NCI-H2107 (cell line): ENCODE data around the gene ORM2.
A peak's percentile ranks its signal among the peaks of the same experiment; 100 is the strongest.
"Not testable (repeated sequence)": the region's sequence is repeated elsewhere in the genome, so short reads cannot be mapped to it uniquely, and the experiment has no call there.

Experiments used
- DNase-seq: peaks from one replicate; lab custom pipeline; 2025; lab: John Stamatoyannopoulos, UW

ORM2 gene

DNA sequence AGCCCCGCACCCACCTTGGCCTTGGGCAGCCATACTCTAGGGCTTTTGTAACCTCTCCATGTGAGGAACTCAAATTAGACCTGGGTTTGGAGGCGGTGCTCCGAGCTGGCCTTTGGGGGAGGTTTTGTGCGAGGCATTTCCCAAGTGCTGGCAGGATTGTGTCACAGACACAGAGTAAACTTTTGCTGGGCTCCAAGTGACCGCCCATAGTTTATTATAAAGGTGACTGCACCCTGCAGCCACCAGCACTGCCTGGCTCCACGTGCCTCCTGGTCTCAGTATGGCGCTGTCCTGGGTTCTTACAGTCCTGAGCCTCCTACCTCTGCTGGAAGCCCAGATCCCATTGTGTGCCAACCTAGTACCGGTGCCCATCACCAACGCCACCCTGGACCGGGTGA lies at the start of gene ORM2:
Gene ORM2, plus strand, starts transcription at position 245 of the 398 bp plus-strand sequence. Its CDS starts 36 bp downstream, at position 281.
- not testable (repeated sequence) for DNase-seq

DNA sequence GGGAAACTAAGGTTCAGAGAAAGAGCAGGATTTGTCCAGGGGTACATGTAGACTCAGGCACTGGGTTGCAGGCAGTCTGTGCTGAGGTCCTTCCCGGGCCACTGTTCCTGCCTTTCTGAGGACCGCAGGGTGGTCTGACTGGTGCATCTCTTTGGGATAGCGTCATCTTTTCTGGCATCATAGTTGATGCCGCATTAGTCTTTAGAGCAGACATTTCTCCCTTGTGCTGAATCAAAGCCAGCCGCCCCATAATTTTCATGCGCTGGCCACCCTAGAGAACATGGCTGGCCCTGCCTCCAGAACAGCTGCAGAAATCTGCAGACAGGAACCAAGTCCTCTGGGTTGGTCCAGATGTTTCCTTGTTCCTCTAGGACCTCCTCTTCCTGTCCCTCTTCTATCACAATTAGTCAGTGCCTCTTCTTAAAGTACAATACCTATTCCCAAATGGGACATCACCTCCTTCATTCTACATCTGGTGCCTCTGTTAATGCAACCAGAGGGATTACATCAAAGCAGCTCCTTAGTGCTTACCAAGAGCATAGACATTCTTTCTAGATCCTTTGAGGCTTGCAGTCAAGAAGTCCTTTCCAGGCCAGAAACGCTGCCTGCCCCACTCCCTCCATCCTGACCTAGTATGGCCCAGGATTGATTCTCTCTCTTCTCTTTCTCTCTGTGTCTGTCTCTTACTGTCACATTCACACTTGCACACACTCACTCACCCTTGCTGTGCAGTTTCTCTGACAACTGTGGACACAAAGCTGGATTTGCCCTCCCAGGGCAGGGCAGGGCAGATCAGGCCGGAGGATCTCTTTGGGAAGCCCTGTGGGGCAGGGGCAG lies 48.8 kb upstream of the ORM2 start:
- no peak for DNase-seq

DNA sequence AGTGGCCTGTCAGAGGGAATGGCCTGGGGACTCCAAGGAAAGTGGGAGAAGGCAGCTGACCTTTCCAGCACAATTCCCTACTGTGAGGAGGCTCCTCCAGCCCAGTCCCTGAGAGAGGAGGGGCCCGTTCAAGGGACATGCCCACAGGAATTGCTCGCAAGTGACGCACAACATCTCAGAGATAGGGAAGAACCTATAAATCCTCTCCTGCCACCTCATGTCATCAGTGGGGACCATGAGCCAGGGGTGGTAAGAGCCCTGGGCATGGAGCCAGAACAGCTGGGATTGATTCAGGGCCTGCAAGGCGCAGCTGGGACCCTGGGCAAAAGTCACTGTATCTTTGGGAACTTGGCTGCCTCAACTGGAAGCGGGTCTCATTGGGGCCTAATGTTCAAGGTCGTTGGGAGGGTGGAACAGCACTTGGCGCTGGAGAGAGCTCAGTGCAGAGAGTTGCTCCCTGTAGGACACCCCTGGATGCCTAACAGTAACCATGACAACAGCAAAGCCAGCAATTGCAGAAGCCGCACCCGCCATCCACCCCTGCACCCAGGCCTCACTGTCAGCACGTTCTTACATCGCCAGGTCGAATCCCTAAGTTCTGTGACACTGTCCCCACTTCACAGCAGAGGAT lies 48.1 kb upstream of the ORM2 start:
- no peak for DNase-seq

GRCh38 chr9:114282104-114282485 lies 47.6 kb upstream of the ORM2 start:
- no peak for DNase-seq

GRCh38 chr9:114282507-114282906 lies 47.2 kb upstream of the ORM2 start:
- DNase-seq = no peak

- no peak for DNase-seq
Measured at GRCh38 chr9:114282926-114283325, 46.7 kb upstream of the ORM2 start.

GRCh38 chr9:114283551-114284111 lies 46.0 kb upstream of the ORM2 start:
- DNase-seq = no peak

DNA sequence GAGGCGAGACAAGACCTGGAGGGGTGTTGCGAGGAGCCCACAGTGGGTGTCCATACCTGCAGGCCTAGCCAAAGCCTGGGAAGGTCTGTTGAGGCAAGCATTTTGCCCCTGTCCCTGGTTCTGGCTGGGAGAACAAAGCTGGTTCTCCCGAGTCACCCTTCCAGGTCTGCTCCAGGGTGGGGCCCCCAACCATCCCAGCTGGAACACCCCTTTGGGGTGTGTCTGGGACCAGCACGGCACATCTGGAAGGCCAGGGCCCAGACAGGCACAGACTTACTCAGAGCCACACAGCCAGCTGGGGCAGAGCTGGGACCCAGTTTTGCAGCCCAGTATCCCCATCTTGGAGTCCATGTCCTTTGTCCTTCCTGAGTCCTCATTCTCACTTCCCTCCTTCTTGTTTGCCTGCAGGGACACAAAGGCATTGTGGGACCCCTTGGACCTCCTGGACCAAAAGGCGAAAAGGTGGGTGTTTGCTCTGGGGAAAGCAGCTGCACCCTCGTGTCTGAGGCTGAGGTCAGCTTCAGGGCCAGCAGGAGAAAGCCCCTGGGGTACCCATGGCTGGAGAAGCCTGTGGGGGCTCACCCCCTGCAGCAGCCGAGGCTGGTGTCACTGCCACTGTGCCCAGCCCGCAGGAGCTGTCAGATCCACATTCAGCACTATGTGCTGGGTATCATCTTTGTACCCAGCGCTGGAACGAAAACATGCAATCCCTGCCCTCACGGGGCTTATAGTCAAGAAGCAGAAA lies 45.2 kb upstream of the ORM2 start:
- no peak for DNase-seq

DNA sequence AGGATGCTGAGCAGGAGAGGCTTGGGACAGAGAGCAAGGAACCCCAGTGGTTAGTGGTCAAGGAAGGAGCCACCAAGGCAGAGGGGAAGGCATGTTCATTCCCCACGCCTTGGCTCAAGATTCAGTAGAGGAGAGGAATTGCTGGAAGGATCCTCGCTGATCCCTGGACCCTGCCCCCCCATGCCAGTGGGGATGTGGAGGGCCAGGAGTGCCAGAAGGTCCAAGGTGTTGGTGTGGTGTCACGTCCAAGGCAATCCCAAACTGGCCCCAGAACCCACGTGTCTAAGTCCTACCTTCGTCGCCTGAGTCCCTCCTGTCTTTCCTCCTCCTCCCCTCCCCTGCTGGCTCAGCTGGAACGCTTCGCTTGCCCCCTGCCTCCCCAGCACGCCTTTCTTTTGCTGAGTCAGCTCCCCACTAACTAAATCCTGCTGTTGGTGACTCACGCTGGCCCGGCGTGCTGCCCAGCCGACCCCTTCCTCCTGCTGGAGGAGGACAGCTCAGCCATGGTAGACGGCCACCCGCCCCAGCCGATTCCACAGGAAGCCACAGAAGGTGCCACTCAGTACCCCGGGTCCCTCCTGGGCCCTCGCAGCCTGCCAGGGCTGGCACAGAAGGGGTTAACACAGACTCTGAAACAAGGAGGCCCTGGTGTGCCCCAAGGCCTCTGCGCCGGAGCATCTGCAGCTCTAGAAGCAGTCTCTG lies 44.4 kb upstream of the ORM2 start:
- no peak for DNase-seq

DNA sequence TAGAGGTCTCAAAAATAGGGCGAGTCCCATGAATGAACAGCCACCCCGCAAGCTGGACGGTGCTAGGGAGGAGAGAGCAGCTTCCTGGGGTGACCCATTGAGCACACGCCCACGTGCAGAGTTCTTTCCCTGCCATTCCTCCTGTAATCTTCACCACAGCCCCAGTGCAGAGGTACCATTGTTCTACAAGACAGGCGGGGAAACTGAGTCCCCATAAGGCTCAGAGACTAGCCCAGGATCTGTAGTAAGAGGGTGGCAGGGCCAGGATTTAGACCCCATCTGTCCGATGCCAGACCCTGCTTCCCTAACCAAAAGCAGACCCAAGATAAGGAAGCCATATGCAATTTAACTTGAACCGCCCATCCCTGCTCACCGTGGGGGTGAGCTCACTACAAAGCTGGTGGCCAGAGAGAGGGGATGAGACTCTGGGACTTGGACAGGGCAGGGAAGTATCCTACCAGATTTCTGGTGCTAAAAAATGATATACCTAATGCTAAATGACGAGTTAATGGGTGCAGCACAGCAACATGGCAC lies 43.5 kb upstream of the ORM2 start:
- DNase-seq = no peak

- DNase-seq = no peak
Measured at GRCh38 chr9:114287001-114287762, 42.5 kb upstream of the ORM2 start.

GRCh38 chr9:114287763-114288192 lies 41.9 kb upstream of the ORM2 start:
- DNase-seq = no peak

DNA sequence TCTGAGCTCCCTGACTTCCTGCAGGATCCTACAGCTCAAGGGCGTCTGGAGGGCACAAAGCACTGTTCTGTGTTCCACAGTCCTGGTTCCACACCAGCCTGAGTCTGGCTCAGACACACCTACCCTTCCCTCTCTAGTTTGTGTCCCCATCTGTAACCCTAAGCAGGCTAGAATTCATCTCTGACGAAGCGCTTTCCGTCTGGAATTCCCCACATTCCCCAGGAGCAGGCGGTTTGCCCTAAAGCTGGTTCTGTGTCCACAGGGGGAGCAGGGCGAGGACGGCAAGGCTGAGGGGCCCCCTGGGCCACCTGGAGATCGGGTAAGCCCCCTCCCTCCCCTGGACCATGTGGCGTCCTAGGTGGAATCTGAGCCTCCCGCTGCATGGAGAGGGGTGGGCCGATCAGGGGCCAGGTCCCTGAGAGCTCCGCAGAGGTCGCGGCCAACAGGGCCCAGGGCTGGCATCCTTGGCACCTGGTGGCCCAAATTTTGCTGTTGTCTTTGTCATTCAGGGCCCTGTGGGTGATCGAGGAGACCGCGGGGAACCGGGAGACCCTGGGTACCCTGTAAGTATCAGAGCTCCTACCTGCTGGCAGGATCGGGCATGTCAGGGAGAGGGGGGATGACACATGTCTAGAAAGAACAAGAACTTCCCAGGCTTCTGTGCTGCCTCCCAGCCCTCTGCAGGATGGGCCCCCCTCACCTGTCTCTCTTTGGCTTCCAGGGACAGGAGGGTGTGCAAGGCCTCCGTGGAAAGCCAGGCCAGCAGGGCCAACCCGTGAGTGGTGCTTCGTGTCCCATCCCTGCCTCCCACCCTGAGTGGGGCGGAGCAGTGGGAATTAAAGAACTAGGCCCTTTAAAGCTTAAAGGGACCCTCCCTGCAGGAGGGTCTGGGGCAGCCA lies 41.2 kb upstream of the ORM2 start:
- DNase-seq = no peak

GRCh38 chr9:114289106-114289505 lies 40.6 kb upstream of the ORM2 start:
- DNase-seq = no peak

- no peak for DNase-seq
Measured at GRCh38 chr9:114289571-114290481, 39.8 kb upstream of the ORM2 start.

- no peak for DNase-seq
Measured at GRCh38 chr9:114290561-114290986, 39.1 kb upstream of the ORM2 start.

GRCh38 chr9:114291064-114291474 lies 38.6 kb upstream of the ORM2 start:
- peak; percentile 27 for DNase-seq

DNA sequence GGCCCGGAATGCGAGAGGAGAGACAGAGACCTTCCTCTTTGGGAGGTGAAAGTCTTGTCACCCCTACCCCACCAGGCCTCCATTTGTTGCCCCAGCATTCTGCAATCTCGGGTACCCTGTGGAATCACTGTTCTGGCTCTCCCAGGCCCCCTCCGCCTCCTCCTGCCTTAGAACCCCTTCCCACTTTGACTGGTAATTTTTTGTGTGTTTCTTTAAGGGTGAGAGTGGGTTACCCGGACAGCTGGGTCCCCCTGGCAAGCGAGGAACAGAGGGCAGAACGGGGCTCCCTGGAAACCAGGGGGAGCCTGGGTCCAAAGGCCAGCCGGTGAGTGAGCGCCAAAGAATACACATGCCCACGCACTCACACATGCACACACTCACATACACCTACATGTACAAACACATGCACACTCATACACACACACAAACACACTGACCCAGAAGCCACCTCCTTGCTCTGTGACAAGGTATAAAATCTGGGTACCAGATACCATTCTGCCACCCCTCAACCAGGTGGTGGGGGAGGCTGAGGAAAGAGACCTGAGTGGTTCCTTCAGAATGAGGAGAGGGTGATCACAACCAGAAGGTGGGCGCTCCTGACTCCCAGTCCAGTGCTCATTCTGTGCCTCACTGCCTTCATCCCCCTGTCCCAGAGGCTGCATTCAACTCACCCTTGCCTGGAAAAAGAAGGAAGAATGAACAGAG lies 37.6 kb upstream of the ORM2 start:
- DNase-seq = no peak
